PFSK-1 (cell line): ENCODE measurements around the gene AKT2. TPM values are rescaled to one million over a fixed set of nuclear protein-coding genes. Genes with fewer than 3 reads are reported as not detected.

Experiments
- FOXP2 ChIP-seq: optimal IDR thresholded peaks from 2 replicates; pipeline ENCODE3; 2011; ENCODE audit warnings: borderline replicate concordance, control low read depth, inconsistent platforms; ENCODE audit not compliant: insufficient read depth; ENCODE audit errors: extremely low read length, extremely low read depth
- POLR2AphosphoS5 ChIP-seq: IDR thresholded peaks from 2 replicates; pipeline ENCODE4 v1.6.1; 2012; ENCODE audit warnings: low read depth, mild to moderate bottlenecking, control low read depth, low read length, moderate library complexity
- REST ChIP-seq, 2 experiments: IDR thresholded peaks; 2 replicates each; pipeline versions ENCODE4 v1.6.1 to v1.8.0; 2011 to 2012; ENCODE audit warnings: low read depth in 2 of 2, low read length in 2 of 2, control low read depth in 1 of 2, inconsistent platforms in 1 of 2, mild to moderate bottlenecking in 1 of 2, moderate library complexity in 1 of 2; ENCODE audit not compliant: insufficient read depth in 1 of 2
- SIN3A ChIP-seq: IDR thresholded peaks from 2 replicates; pipeline ENCODE4 v1.6.1; 2012; ENCODE audit warnings: mild to moderate bottlenecking, low read length, moderate library complexity, borderline replicate concordance; ENCODE audit not compliant: insufficient read depth
- TAF1 ChIP-seq: IDR thresholded peaks from 2 replicates; pipeline ENCODE4 v1.6.1; 2012; ENCODE audit warnings: low read length, control low read depth, borderline replicate concordance; ENCODE audit not compliant: insufficient read depth
- polyA plus RNA-seq: library from polyadenylated mRNA; unstranded; fragments of >200 nt; gene quantifications from one replicate; pipeline ENCODE4 v1.2.1, GENCODE V29; 2012; ENCODE audit warnings: low read depth, missing spikeins; ENCODE audit not compliant: insufficient read length

AKT2 gene
- polyA plus RNA-seq = 118 TPM

GRCh38 chr19:40284501-40285352 lies at the start of gene AKT2:
AKT2 (minus strand) TSS chr19:40285345; CDS start chr19:40265267, 20,078 bp downstream.
- TF ChIP-seq FOXP2 = peak; percentile 43
- TF ChIP-seq TAF1 = no peak

- TF ChIP-seq TAF1 (no peak), REST (IDR thresholded peaks at IDR 0.05; ENCODE audit: insufficient read depth in 1 of 2, low read depth in 2 of 2, low read length in 2 of 2) (no peak), FOXP2 (no peak), SIN3A (no peak), POLR2AphosphoS5 (no peak)
Observed at GRCh38 chr19:40332669-40333068, 47.5 kb upstream of the AKT2 start.

- TF ChIP-seq POLR2AphosphoS5 = no peak
- no peak for TF ChIP-seq REST (IDR thresholded peaks at IDR 0.05; ENCODE audit: insufficient read depth in 1 of 2, low read depth in 2 of 2, low read length in 2 of 2)
- no peak for TF ChIP-seq FOXP2
- no peak for TF ChIP-seq SIN3A
- TF ChIP-seq TAF1 = no peak
Observed at GRCh38 chr19:40331052-40331451, 45.9 kb upstream of the AKT2 start.

- TF ChIP-seq FOXP2 (no peak), REST (IDR thresholded peaks at IDR 0.05; ENCODE audit: insufficient read depth in 1 of 2, low read depth in 2 of 2, low read length in 2 of 2) (no peak), POLR2AphosphoS5 (no peak), TAF1 (no peak), SIN3A (no peak)
Observed at GRCh38 chr19:40326201-40326600, 41.1 kb upstream of the AKT2 start.

GRCh38 chr19:40323705-40324104 lies 38.6 kb upstream of the AKT2 start:
- no peak for TF ChIP-seq REST (IDR thresholded peaks at IDR 0.05; ENCODE audit: insufficient read depth in 1 of 2, low read depth in 2 of 2, low read length in 2 of 2)
- TF ChIP-seq SIN3A = no peak
- TF ChIP-seq POLR2AphosphoS5 = no peak
- TF ChIP-seq FOXP2 = no peak
- no peak for TF ChIP-seq TAF1
